SU-DHL-6 (cell line): ENCODE measurements around the gene SLC5A10.

Experiments
- EZH2phosphoT487 ChIP-seq: fragments of 200-600 bp; sonication (generic), shearing (Covaris generic); conservative IDR thresholded peaks from 2 replicates; pipeline ENCODE4 v1.6.1; 2018; ENCODE audit warnings: mild to moderate bottlenecking, antibody characterized with exemption, low read length, moderate library complexity, mixed read lengths
- TF ChIP-seq, protein P1 (sequence below): fragments of 200-600 bp; sonication (generic); IDR thresholded peaks from one replicate; pipeline ENCODE4 v1.5.1; 2017; ENCODE audit warnings: antibody characterized with exemption, mild to moderate bottlenecking, low read length, moderate library complexity; ENCODE audit not compliant: insufficient read depth, poor library complexity, severe bottlenecking

GRCh38 chr17:19013806-19014627 is 62.1 kb downstream of the SLC5A10 start:
- TF ChIP-seq, protein P1, sequence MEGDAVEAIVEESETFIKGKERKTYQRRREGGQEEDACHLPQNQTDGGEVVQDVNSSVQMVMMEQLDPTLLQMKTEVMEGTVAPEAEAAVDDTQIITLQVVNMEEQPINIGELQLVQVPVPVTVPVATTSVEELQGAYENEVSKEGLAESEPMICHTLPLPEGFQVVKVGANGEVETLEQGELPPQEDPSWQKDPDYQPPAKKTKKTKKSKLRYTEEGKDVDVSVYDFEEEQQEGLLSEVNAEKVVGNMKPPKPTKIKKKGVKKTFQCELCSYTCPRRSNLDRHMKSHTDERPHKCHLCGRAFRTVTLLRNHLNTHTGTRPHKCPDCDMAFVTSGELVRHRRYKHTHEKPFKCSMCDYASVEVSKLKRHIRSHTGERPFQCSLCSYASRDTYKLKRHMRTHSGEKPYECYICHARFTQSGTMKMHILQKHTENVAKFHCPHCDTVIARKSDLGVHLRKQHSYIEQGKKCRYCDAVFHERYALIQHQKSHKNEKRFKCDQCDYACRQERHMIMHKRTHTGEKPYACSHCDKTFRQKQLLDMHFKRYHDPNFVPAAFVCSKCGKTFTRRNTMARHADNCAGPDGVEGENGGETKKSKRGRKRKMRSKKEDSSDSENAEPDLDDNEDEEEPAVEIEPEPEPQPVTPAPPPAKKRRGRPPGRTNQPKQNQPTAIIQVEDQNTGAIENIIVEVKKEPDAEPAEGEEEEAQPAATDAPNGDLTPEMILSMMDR: no peak
- TF ChIP-seq EZH2phosphoT487: no peak
